ENCODE measurements around the gene NACC2.

The NACC2 gene

GRCh38 chr9:136091582-136092352 is 3.3 kb downstream of the NACC2 start:
- no peak for DNase-seq

- no peak for DNase-seq
Measured at GRCh38 chr9:136090768-136091581, 4.1 kb downstream of the NACC2 start.

- DNase-seq, result no peak
Measured at GRCh38 chr9:136090056-136090735, 4.9 kb downstream of the NACC2 start.

GRCh38 chr9:136089697-136090045 is 5.4 kb downstream of the NACC2 start:
- no peak for DNase-seq

GRCh38 chr9:136088939-136089696 is 6.0 kb downstream of the NACC2 start:
- no peak for DNase-seq

GRCh38 chr9:136088481-136088938 is 6.6 kb downstream of the NACC2 start:
- DNase-seq, result no peak

- DNase-seq, result no peak
Measured at GRCh38 chr9:136087741-136088480, 7.2 kb downstream of the NACC2 start.

GRCh38 chr9:136086951-136087740 is 7.9 kb downstream of the NACC2 start:
- no peak for DNase-seq

- DNase-seq, result no peak
Measured at GRCh38 chr9:136086213-136086881, 8.7 kb downstream of the NACC2 start.

GRCh38 chr9:136085815-136086212 is 9.3 kb downstream of the NACC2 start:
- no peak for DNase-seq

- no peak for DNase-seq
Measured at GRCh38 chr9:136084063-136084944, 10.8 kb downstream of the NACC2 start.

GRCh38 chr9:136083558-136084062 is 11.5 kb downstream of the NACC2 start:
- DNase-seq, result no peak

- no peak for DNase-seq
Measured at GRCh38 chr9:136082496-136083361, 12.4 kb downstream of the NACC2 start.

- DNase-seq, result no peak
Measured at GRCh38 chr9:136081826-136082495, 13.1 kb downstream of the NACC2 start.

GRCh38 chr9:136081113-136081825 is 13.8 kb downstream of the NACC2 start:
- no peak for DNase-seq

GRCh38 chr9:136080716-136081112 is 14.4 kb downstream of the NACC2 start:
- no peak for DNase-seq

- no peak for DNase-seq
Measured at GRCh38 chr9:136079916-136080246, 15.2 kb downstream of the NACC2 start.

All from stimulated activated naive CD4-positive, alpha-beta T cell treated with Interleukin-2 at 50 U/mL for 16 hours (primary cell).